Globus pallidus (tissue), 1 donor: ENCODE measurements around the gene UCHL5.
"Not testable (repeated sequence)": the region's sequence is repeated elsewhere in the genome, so short reads cannot be mapped to it uniquely, and the experiment has no call there.

Experiments
- DNase-seq: peaks from one replicate; pipeline ENCODE4 v3.0.0-alpha.2; 2015; ENCODE audit warnings: low spot score

UCHL5 gene

DNA sequence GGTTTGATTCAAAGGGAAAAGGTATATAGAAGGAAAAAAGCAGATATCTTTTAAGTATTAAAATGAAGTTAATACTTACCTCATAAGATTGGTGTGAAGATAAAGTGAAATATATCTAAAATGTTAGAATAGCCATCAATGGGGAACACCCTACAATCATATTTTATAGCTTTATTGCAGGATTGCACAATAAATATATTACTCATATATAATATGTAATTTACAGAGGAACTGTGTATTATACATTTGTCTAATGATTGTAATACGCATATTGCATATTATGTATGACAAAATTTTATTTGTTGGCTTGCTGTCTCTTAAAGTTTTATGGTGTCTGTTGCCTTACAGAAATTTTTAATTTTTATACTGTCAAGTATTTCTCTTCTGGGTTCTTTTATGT lies 47.8 kb downstream of the UCHL5 start:
- no peak for DNase-seq

GRCh38 chr1:193009501-193009900 lies 49.7 kb downstream of the UCHL5 start:
- no peak for DNase-seq

DNA sequence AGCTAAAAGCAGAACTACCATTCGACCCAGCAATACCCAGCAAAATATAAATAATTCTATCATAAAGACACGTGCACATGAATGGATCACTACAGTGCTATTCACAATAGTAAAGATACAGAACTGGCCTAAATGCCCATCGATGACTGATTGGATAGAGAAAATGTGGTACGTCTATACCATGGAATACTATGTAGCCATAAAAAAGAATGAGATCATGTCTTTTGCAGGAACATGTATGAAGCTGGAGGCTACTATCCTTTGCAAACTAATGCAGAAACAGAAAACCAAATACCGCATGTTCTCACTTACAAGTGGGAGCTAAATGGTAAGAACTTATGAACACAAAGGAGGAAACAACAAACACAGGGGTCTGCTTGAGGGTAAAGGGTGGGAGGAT lies 53.4 kb downstream of the UCHL5 start:
- DNase-seq: no peak

- no peak for DNase-seq
Observed at GRCh38 chr1:192998536-192998935, 60.6 kb downstream of the UCHL5 start.

DNA sequence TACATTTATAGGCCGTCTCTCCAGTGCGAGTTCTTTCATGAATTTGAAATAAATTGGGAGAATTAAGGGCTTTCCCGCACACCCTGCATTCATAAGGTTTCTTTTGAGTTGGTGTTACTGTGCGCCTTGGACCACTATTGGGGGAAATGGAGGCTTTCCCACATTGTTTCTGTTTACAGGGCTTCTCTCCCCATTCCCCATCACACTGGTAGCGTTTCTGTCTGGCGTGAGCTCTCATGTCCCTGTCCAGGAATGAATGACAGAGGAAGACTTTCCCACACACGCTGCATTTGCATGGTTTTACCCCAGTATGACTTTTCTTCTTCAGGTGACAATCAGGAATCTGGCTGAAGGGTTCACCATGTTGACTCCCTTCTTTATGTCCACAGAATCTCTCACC lies 65.0 kb downstream of the UCHL5 start:
- no peak for DNase-seq

DNA sequence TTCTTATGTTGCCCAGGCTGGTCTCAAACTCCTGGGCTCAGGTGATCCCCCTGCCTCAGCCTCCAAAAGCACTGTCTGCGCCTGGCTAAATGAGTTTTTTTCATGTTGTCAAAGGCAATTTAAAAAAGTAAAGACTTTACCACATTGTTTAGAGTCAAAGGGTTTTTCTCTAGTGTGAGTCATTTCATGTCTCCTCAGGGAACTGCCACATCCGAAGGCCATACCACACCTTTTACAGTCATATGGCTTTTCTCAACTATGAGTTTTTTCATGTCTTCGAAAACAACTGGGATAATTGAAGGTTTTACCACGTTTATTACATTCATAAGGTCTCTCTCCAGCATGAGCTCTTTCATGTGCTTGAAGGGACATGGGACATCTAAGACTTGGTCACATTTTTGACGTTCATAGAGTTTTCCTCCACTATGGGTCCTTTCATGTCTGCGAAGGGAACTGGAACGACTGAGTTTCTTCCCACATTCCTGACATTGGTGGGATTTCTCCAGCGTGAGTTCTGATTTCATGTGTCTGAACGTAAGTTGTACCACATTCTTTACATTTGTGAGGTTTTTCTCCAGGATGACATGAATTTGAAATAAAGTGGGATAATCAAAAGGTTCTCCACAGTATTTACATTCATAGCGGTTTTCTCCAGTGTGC lies 65.6 kb downstream of the UCHL5 start:
- DNase-seq: no peak

DNA sequence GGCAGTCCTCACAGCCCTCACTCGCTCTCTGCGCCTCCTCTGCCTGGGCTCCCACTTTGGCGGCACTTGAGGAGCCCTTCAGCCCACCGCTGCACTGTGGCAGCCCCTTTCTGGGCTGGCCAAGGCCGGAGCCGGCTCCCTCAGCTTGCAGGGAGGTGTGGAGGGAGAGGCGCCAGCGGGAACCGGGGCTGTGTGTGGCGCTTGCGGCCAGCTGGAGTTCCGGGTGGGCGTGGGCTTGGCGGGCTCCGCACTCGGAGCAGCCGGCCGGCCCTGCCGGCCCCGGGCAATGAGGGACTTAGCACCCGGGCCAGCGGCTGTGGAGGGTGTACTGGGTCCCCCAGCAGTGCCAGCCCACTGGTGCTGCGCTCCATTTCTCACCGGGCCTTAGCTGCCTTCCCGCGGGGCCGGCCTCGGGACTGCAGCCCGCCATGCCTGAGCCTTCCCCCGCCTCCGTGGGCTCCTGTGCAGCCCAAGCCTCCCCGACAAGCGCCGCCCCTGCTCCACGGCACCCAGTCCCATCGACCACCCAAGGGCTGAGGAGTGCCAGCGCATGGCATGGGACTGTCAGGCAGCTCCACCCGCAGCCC lies 72.3 kb downstream of the UCHL5 start:
- not testable (repeated sequence) for DNase-seq

DNA sequence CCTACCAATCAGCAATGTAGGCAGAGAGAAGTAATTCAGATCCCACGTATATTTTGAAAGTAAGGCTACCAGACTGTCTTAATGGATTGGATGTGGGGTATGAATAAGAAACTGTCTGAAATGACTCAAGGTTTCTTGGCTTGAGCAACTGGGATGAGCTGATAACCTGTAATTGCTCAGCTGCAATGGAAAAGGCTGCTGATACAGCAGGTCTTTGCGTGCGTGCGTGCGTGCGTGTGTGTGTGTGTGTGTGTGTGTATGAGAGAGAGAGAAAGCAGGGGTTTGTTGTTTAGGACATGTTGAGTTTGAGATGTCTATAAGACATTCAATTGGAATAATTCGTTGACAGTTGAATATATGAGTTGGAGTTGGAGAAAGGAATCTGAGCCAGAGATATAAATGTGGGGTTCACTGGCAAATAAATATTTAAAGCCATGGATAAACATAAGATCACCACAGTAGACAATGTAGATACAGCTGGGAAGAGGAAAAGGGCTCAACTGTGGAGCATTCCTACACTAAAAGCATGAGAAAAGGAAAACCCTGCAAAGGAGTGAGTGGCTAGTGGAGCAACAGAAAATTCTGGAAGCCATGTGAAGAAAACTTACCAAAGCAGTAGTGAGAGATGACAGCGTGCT lies 72.9 kb downstream of the UCHL5 start:
- no peak for DNase-seq

DNA sequence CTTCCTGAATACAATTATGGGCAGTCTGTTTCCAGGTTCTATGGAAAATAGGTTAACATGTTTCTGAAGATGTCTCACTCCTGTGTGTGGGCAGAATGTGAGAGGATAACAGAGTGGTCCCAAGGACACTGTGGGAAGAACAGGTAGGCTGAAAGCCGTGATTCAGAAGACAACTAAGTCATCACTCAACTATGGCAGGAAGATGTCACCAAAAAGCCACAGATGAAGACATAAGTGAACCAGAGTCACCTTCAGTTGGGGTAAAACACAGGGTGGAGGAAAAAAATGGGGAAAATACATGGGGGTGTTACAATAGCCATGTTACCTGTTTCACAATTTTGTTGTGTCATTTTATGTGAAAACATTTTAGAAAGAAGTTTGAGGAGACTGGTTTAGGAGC lies 75.1 kb downstream of the UCHL5 start:
- DNase-seq: no peak

- DNase-seq: no peak
Observed at GRCh38 chr1:192983349-192983980, 75.7 kb downstream of the UCHL5 start.

GRCh38 chr1:192980856-192981255 lies 78.3 kb downstream of the UCHL5 start:
- no peak for DNase-seq

DNA sequence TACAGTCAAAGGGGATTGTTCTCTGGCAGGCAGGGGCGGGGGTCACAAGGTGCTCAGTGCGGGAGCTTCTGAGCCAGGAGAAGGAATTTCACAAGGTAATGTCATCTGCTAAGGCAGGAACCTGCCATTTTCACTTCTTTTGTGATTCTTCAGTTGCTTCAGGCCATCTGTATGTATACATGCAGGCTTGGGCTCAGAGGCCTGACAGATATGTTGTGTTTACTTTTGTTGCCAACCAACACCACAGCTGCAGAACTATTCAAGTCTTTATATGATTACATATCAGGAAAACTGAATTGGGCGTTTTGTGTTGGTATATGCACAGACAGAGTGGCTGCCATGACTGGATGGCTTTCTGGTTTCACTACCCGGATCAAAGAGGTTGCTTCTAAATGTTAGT lies 78.8 kb downstream of the UCHL5 start:
- not testable (repeated sequence) for DNase-seq

- DNase-seq: no peak
Observed at GRCh38 chr1:192979542-192979941, 79.6 kb downstream of the UCHL5 start.

DNA sequence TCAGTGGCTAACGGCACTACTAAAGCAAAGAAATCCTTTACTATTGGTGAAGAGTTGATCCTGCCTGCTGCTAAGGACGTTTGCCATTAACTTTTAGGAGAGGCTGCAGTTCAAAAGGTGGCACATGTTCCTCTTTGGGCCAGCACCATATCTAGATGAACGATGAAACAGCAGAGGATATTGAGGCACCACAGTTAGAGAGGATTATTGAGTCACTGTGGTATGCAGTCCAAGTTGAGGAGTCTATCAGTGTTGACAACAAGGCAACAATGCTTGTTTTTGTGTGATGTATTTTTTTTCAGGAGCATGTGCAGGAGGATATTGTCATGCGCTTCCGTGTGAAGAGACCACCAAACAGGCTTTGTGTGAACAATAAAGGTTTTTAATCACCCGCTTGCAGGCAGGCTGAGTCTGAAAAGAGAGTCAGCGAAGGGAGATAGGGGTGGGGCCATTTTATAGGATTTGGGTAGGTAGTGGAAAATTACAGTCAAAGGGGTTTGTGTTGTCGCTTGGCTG lies 80.9 kb downstream of the UCHL5 start:
- no peak for DNase-seq

DNA sequence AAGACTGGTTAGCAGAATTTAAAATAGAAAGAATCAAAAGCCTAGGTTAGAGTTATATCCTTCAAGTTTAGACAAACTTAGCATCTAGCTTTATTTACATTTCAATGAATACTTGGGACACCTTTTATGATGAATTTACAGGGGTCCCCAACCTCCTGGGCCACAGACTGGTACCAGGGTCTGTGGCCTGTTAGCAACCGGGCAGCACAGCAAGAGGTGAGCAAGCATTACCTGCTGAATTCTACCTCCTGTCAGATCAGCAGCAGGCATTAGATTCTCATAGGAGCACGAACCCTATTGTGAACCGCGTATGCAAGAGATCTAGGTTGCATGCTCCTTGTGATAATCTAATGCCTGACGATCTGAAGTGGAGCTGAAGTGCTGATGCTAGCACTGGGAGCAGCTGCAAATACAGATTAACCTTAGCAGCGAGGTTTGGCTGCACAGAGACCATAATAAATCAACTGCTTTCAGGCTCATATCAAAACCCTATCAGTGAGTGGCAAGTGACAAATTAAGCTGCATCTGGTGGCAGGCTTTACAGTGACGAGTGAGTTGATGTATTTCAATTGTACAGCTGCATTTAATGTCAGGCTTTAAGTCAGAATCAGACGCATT lies 82.0 kb downstream of the UCHL5 start:
- no peak for DNase-seq

DNA sequence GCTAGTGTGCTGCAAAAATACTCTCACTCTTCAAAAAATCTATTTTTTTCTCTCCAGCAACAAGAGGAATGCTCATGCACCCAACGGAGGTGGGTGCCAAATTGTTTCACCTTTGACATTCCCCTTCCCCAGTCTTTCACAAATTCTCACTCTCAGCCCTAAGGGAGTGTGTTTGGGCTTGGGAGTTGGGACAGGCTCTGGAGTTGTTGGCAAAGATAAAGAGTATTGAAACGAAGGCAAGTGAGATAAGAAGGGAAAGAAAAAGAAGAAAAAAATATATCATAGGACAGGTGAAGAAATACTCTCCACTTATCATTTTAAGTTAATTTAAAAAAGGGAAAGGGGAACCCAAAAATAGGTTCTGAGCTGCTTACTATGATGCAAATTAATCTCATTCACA lies 82.6 kb downstream of the UCHL5 start:
- no peak for DNase-seq

GRCh38 chr1:192974701-192975100 lies 84.5 kb downstream of the UCHL5 start:
- no peak for DNase-seq

DNA sequence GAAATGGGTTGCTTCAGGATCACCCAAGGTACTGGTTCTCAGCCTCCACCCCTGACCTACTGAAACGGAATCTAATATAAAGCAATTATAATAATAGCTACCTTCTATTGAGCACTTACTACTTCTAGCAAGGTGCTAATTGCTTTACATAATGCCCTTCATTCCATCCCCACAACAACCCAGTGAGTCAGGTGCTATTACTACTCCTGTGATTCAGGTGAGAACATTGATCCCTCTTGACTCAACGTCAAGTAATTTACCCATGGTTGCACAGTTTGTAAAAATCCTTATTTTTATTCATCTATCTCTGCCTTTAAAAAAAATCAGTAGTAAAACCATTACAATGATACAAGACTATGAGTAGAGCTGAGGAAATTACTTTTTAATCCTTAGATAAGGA lies 85.2 kb downstream of the UCHL5 start:
- no peak for DNase-seq

DNA sequence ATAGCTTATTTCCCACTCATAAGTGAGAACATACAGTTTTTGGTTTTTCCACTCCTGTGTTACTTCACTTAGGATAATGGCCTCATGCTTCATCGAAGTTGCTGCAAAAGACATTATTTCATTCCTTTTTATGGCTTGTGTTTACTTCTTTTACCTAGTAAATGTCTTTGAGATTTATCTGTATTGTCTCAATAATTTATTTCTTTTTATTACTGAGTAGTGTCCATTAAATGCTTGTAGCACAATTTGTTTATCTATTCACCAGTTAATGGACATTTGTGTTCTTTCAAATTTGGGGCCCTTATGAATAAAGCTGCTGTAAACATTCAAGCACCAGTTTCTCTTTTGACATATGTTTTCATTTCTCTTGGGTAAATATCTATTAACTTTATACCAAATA lies 86.0 kb downstream of the UCHL5 start:
- no peak for DNase-seq

- no peak for DNase-seq
Observed at GRCh38 chr1:192969091-192969490, 90.1 kb downstream of the UCHL5 start.

DNA sequence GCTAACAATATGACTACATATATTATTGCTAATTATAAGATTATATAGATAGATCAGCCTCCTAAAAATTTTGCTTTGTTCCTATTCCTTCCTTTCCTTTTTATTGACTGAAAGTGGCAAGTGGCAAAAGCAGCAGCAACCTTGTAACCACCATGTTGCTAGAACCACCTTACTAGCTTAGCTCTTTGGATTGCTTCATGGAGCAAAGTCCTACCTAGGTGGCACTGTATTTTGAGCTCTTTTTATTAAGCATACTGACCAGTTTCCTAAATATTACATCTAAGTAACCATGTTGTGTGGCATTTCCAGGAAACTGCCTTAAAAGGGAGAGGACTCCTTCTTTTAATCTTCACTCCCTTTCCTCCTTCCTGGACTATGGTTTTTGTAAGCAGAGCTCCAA lies 90.8 kb downstream of the UCHL5 start:
- no peak for DNase-seq

- DNase-seq: no peak
Observed at GRCh38 chr1:192967901-192968300, 91.3 kb downstream of the UCHL5 start.
